Renal cortex interstitium (tissue), 11 donors: Measurements from ENCODE around the gene CADM2. TPM values are rescaled to one million over a fixed set of nuclear protein-coding genes. Genes with fewer than 3 reads are reported as not detected.

Source experiments
- DNase-seq, 11 donors: peaks; one replicate each; pipeline ENCODE4 v3.0.0-alpha.2; 2013; ENCODE audit warnings: low read depth in 9 of 11, low spot score in 4 of 11; ENCODE audit errors: extremely low read depth in 1 of 11
- polyA plus RNA-seq, 3 donors: library from polyadenylated mRNA; unstranded; fragments of 120-200 nt; gene quantifications; one replicate each; pipeline ENCODE4 v1.2.1, GENCODE V29; 2013; ENCODE audit not compliant: insufficient read length in 3 of 3

Gene CADM2
- polyA plus RNA-seq, 3 donors = 0.67 to 0.82 (median 0.70) TPM

DNA sequence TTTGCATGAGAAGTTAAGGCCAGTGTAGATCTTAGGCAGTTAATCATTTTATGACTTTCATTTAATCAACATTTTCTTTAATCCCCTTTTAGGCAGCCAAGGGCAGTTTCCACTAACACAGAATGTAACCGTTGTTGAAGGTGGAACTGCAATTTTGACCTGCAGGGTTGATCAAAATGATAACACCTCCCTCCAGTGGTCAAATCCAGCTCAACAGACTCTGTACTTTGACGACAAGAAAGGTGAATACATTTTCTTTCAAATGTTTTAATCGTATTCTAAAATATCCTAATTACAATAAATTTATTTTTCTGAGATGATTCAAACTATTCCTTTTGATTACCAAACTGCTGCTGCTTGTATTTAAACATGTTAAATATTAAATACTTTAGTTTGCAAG is 843.2 kb downstream of the CADM2 start:
- peak in 3 of 11 donors; percentile 8 to 17 (median 14) for DNase-seq

DNA sequence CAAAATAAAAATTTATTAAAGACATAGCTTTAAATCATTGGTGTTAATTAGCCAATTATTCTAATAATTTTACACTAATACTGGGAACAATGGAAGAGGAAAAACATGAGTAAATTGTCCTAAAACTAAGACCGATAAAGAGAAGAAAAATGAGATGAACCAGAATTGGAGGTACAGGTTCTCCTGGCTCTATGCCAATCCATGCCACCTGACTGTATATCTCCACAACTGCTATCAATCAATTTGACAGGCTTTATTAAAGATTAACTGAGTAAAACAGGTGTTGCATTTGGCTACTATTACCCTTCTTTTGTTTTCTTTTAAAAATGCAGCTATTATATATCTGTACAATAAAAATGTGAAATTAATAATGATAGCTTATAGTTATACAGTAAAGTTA is 850.0 kb downstream of the CADM2 start:
- no peak for DNase-seq

DNA sequence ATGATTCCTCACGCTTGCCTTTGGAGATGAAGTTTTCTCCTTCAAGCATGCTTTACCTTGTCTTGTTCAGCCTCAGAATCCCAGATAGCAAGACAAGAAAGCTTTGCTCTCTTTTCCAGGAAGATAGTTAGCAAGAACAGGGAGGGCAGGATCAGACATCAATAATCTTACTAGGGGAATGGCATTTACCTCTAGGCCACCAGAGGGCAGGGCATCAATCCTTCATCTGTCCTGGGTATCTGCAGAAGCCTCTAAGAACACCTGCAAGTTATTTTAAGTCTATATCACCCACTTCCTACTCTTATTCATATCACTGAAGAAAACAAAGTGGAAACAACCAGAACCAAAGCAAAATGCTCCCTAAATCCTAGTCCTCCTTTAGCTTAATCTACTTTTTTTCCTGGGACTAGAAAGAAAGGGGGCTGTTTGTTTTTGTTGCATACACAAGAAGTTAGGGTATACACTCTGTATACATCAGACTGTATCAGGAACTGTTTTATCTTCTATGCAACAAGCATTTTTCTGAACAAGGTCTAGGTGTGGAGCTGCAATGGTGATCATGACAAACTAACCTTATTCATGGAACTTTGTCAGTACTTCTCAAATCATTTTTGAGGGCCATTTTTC is 862.5 kb downstream of the CADM2 start:
- peak in 1 of 11 donors; percentile 12 for DNase-seq

DNA sequence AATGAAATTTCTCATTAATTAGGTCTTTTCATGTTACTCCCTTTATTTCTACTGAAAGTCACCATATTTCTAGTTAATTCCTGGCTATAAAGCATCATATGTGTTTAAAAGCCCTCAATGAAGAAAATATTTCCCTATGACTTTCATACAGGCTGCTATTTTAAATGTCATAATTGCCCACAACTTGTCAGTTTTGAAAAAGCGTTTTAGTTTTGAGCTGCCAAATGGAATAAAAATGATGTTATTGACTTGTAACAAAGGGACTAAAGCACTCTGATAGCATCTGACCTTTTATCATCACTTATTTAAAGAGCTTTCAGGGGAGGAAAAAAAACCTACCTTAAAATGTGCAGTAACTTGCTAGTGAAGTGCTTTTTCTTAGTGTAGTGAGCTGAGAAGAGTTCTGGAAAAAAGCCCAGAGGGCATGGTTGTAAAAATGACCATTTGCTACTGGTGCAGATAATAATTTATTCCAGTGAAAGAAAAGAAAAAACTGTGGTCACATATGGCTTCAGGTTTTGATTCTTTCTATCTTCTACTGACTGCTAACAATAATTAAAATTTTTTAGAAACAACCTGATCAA is 877.2 kb downstream of the CADM2 start:
- DNase-seq = no peak

DNA sequence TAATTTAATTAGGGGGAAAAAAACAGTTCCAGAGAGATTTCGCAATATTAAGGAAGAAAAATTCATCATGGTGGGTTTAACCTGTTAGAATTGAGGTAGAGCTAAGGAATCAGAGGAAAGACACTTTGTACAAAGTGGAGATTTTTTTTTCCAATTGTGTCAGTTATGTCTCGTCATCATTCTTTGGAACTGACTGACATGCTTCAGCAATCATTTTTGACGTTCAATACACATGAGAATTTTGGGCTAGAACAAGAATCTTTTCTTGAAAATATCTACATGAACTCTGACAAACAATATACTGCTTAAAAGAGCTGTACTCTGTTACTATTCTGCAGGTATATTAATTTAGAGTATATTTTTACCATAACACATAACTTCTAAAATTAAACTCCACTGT is 878.6 kb downstream of the CADM2 start:
- DNase-seq = no peak

DNA sequence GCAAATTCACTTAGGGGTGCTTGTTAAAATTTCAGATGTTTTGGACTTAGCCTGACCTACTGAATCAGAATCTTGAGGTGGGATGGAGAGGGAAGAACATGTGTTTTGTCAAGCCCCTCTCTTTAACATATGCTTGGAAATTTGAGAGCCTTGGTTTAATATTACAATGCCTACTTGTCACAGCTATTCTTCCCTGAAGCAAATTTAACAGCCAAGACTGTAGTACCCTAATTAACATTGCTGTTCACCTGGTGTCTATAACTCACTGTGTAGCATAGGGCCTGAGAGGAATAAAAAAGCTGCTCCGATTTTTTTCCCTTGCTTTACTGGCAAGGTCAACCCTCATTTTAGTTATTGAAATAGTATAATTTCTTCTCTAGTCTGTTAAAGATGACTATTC is 880.1 kb downstream of the CADM2 start:
- no peak for DNase-seq

DNA sequence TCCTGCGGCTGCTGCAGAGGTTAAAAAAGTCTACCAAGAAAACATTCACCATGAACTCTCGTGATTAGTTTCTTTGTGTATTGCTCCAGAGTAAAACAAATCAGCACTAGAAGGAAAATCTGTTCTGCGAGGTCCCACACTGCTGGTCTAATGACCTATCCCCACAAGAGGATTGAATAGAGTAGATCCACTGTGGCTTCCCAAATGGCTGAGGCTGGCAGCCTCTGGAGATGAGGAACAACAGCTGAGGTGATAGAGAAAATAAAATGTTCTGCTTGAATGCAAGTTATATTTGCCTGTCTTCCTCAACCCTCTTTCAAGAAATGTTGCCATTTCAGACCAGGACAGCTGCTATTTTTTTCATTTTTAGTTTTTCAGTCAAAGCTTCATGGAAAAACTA is 883.3 kb downstream of the CADM2 start:
- DNase-seq = no peak

DNA sequence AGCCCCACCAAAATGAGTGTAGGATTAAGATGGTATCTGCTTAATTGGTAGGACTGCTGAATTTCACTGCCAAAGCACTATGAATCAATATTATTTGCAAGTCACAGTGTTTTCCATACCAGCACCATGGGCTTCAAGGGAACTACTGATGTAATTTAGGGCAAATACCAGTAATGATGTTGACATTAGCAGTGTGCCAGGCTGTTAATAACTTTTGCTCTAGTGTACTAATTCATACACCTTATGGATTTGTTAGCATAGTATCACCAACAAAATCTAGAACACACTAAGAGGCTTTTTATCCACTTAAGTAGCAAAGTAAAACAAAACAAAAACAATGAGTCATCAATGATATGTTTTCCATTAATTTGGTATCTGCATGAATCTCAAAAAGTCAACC is 888.2 kb downstream of the CADM2 start:
- no peak for DNase-seq

DNA sequence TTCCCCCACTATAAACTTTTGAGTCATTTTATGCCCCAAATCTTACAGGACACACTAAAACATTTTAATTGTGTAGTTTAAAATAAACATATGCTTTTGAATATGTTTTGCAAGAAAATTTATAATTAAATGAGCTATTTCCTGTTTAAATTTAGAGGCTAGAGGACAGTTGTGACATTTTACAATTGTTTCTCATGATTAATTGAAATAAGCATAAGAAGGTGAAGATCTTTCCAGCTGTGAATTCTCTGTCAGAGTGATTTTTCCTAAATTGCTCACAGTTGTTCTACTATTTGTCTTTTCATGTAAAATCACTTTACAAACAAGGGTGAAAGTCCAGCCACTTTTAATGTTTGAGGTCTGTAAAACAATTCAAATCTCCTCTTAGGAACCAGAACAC is 892.3 kb downstream of the CADM2 start:
- peak in 7 of 11 donors; percentile 15 to 50 (median 42) for DNase-seq

DNA sequence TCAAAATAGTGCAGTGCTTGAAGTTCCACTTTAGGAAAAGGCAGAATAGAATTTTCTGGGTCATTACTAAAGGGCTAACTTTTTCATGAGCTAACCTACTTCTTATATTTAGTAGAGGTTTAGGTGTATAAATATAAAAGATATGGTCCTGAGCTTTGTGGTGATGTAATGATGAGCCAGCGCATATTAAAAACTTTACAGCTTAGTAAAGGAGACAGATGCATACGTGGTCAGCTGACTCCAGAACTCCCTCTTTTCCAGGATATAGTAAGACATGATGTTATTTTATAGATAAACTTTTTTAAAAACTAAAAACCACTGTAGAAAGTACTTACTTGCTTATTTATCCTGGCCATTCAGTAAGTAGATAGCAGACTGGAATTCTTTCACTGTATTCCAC is 895.0 kb downstream of the CADM2 start:
- DNase-seq = no peak

DNA sequence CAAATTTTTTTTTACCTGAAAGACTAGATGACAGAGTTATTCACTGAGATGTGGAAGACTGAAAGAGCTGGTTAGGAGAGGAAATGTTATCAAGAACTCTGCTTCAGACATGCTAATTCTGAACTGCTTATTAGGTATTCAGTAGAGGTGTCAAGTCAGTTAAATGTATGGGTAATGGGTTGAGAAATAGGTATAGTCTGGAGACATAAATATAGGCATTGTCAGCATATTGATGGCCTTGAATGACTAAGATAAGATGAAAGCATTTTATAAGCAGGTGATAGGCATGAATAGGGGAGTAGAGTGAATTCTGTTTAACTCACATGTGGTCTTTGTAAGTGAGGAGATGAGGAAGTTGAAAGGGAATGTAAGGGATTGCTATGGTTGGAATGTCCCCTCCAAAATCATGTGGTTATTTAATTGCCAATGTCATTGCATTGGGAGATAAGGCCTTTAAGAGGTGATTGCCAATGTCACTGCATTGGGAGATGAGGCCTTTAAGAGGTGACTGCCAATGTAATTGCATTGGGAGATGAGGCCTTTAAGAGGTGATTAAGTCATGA is 904.2 kb downstream of the CADM2 start:
- no peak for DNase-seq

DNA sequence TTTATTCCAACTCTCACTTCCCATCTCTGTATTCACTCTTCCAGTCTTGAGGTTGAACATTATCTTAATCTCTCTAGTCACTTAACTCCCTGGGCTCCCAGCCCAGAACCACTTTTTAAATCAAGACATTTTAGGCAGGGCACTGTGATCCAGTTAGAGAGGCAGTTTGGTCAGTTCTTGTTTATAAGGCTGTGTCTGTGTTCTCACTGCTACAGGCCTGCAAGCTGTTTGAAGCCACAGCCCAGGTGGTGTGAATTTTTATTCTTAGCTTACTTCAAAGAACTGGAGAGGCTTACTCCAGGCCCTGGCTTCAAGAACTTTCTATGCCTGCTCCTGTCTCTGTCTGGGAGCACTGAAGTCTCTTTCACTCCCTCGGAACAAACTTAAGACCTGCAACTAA is 906.1 kb downstream of the CADM2 start:
- DNase-seq = no peak

DNA sequence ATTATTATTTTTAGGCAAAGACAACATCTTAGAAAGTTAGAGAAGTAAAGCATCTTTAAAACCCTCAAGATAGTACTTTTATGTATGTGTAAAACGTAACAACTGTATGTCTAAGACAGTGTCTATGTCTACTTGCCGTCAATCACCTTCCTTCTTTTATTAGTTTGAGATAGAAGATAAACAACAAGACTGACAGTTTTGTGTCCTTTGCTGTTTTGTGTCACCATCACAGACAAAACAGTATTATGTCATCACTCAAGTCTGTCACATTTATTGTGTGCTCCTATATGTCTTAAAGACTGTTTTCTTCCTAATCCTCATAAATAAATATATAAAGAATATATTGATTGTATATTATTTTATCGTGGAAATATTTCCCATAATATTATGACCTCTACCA is 908.3 kb downstream of the CADM2 start:
- DNase-seq = no peak

DNA sequence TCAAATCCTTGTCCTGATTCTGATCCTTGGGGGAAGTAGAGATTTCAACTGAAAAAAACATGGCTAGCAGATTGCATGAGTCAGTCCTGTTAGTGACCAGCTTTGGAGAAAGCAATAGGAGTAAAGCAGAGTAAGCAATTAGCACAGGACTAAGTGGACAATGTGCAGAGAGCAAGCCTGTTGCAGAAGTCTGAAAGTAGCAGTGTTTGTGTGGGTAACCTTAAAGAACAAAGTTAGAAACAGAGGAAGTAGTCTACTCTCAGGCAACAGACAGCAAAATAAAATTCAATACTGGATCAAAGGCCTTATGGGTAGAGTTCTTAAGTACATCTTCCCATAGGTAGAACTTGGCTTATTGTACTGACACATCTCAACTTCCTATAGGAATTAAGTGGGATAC is 916.8 kb downstream of the CADM2 start:
- DNase-seq = no peak

DNA sequence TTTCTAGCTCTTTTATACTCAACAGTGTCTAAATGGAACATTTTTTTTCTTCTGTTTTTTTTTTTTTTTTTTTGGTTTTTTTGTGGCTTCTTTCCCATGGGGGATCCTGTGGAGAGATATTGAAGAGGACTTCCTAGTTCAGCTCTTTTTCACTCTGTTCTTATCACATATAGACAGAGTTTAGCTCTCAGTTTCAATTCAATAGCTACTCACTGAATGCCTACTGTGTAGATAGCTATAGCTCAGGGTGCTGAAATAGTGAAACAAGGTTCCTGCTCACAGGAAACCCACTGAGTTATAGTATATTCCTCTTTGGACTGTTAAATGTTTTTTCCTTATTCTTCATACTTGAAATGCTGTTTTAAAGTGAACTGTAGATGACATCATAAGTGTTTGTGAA is 918.8 kb downstream of the CADM2 start:
- no peak for DNase-seq

DNA sequence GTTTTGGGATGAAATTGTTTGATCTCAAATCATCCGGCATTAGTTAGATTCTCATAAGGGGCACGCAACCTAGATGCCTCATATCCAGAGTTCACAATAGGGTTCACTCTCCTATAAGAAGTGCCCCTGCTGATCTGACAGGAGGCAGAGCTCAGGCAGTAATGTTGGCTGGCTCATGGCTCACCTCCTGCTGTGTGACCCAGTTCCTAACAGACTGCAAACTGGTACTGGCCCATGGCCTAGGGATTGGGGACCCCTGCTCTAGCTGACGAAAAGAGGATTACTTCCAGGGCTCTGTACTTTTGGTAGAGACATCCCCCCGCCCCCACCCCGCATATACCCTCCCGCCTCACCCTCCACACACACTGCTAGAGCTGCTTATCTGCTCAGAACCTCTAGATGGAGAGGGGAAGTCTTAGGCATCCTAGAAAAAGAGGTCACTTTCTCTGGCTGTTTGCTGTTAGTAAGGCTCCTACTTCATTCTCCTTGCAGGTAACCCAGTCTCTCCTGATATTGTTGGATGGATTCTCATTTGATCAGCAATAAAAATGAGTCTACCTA is 923.1 kb downstream of the CADM2 start:
- no peak for DNase-seq

DNA sequence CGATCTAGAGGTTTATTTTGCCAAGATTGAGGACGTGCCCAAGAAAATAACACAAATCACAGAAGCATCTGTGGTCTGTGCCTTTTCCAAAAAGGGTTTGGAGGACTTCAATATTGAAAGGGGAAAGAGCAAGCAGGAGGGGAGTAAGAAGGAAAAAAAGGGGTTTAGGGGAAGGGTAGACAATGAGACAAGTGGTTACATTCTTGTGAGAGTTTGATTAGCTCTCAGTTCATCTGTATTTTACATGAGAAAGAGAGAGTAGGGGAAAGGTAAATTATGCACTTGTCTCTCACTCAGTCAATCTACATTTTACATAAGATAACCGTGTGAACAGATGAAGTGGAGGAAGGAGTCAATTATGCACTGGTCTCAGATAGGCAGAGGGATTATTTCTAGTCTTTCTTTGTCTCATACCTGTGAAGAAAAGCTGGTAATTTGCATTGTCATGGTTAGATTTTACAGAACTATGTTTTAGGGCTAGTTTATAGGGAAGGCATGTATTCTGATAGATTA is 931.3 kb downstream of the CADM2 start:
- DNase-seq = no peak

DNA sequence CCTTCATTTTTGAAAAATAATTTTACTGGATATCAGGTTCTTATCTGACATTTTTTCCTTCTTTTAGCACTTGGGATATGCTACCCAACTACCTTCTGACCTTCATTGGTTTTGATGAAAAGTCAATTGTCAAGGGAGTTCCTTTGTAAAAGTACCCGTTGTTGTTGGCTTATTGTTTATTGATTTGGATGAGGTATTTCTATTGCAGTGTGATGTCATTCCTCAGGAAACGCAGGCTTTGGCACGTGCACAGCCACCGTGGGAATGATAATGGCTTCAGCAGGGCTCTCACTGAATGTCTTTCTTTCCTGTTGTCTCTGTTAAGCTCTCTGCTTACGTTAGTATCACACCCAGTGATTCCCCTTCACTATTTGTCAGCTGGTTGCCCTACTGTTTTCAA is 944.6 kb downstream of the CADM2 start:
- no peak for DNase-seq

DNA sequence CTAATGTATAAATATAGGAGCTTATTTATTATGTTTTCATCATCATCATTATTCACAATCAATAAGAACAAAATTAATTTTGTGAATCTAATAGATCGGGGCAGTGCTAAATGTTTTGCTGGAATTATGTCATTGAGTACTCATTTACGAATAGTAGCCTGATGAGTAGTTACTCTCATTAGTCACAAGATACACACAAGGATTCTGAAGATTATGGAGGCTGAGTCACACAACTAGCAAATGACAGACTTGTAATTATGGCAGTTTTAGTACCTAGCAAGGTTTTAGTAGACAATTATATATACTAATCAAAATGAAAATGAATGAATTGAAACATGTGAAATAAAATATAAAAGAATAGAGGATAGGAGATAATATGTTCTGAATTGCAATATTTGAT is 954.2 kb downstream of the CADM2 start:
- no peak for DNase-seq

DNA sequence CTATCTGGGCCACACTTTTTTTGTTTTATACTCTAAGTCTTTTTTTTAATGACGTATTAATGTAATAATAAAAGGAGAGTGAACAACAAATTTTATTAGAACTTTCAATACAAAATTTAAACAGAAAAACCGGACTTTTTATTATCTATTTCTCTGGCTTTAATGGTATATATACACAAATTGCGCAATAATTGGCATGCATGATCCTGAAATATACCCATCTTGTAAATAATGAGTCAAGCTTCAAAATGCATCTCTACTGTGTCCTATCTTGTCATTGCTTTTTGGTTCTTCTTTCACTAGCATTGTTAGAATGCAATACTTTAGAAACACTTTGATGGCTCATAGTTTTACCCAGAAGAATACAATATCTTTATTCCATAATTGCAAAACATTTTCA is 963.6 kb downstream of the CADM2 start:
- no peak for DNase-seq

DNA sequence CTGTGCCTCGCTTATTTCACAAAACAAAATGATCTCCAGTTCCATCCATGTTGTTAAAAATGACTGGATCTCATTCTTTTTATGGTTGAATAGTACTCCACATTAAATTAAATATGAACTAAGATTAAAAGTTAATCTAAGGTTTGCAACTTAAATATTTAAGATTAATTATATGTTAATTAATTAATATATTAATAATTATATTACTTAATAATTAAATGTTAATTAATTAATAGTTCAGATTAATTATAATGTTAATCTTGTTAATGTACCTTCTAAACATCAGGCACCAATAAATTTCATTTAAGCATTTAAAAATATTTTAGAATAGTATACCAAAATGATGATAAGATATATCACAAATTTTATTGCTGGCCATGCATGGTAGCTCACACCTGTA is 971.9 kb downstream of the CADM2 start:
- no peak for DNase-seq
